A549 (cell line): Measurements from ENCODE around the gene ARHGEF11. TPM values are rescaled to one million over a fixed set of nuclear protein-coding genes. Genes with fewer than 3 reads are reported as not detected.

Experiments
- ATAC-seq, 2 experiments: fragments of 200-7000 bp in 1 of 2; fragments of >200 bp in 1 of 2; cut with Nextera tagmentation in 1 of 2; cut with Tn5 transposase in 1 of 2; 3 replicates each; pipeline versions ENCODE4 v1.8.0 to v1.9.1; 2018 to 2020; ENCODE audit warnings: mild to moderate bottlenecking in 1 of 2, moderate library complexity in 1 of 2
- CTCF ChIA-PET: fragments of 300-600 bp; sonication (Branson Sonifier 250); formaldehyde crosslinking; extraction: SDS; loops from one replicate; lab custom pipeline; 2021; ENCODE audit warnings: antibody characterized with exemption, inconsistent platforms; lab: Yijun Ruan, JAX
- POLR2A ChIA-PET: fragments of 350-600 bp; formaldehyde crosslinking; extraction: SDS; loops from one replicate; lab custom pipeline; 2021; ENCODE audit warnings: antibody characterized with exemption, inconsistent platforms; lab: Yijun Ruan, JAX
- DNase-seq, 2 experiments: peaks; one replicate each; pipeline versions ENCODE4 v3.0.0 to v3.0.0-alpha.2; 2011 to 2016; ENCODE audit warnings: low read depth in 1 of 2, low spot score in 1 of 2
- FAIRE-seq: peaks from 2 replicates; lab custom pipeline; 2011; peaks lifted over from hg19 to GRCh38; lab: Jason Lieb, UNC
- H3K27ac ChIP-seq, 2 experiments: fragments of >200 bp; sonication (Bioruptor Twin); formaldehyde crosslinking; 3 replicates each; pipeline ENCODE4 v1.5.1; 2016 to 2017
- H3K4me1 ChIP-seq: fragments of >200 bp; sonication (Bioruptor Twin); formaldehyde crosslinking; 3 replicates; pipeline ENCODE4 v1.6.1; 2016
- H3K4me2 ChIP-seq: fragments of >200 bp; sonication (Bioruptor Twin); formaldehyde crosslinking; 3 replicates; pipeline ENCODE4 v1.6.1; 2016
- H3K4me3 ChIP-seq: fragments of >200 bp; sonication (Bioruptor Twin); formaldehyde crosslinking; 3 replicates; pipeline ENCODE4 v1.5.1; 2016
- H3K9me3 ChIP-seq: fragments of >200 bp; sonication (Bioruptor Twin); formaldehyde crosslinking; 3 replicates; pipeline ENCODE4 v1.6.1; 2016
- BHLHE40 ChIP-seq: IDR thresholded peaks from 2 replicates; pipeline ENCODE4 v1.6.1; 2012; ENCODE audit warnings: low read depth, low read length, inconsistent platforms
- CBX2 ChIP-seq: fragments of 200-600 bp; sonication (generic); IDR thresholded peaks from 2 replicates; pipeline ENCODE4 v1.6.1; 2016; ENCODE audit warnings: low read depth, mild to moderate bottlenecking, borderline replicate concordance
- CHD2 ChIP-seq: fragments of 150-350 bp; IDR thresholded peaks from 2 replicates; pipeline ENCODE4 v1.6.1; 2014; ENCODE audit warnings: low read length; ENCODE audit not compliant: partially characterized antibody
- CHD4 ChIP-seq: fragments of 200-600 bp; sonication (generic); IDR thresholded peaks from 2 replicates; pipeline ENCODE4 v1.6.1; 2016; ENCODE audit warnings: antibody characterized with exemption, mild to moderate bottlenecking, borderline replicate concordance
- ELK1 ChIP-seq: fragments of 150-350 bp; IDR thresholded peaks from 2 replicates; pipeline ENCODE4 v1.6.1; 2014; ENCODE audit warnings: low read depth, mild to moderate bottlenecking, low read length
- ESRRA ChIP-seq: fragments of 150-350 bp; IDR thresholded peaks from 2 replicates; pipeline ENCODE4 v1.6.1; 2014; ENCODE audit warnings: mild to moderate bottlenecking, low read length, borderline replicate concordance
- FOSL2 ChIP-seq, 2 experiments: fragments of 450-650 bp in 1 of 2; fragments of >200 bp in 1 of 2; sonication (Bioruptor Twin) in 1 of 2; formaldehyde crosslinking; IDR thresholded peaks; 2 replicates each; pipeline versions ENCODE4 v1.5.0 to v1.6.1; 2016 to 2020; ENCODE audit warnings: mild to moderate bottlenecking in 1 of 2, moderate library complexity in 1 of 2
- FOXS1 ChIP-seq: fragments of 250-450 bp; sonication (Bioruptor Pico); IDR thresholded peaks from 2 replicates; pipeline ENCODE4 v1.5.0; 2020; ENCODE audit warnings: mild to moderate bottlenecking, moderate library complexity
- HDAC2 ChIP-seq: fragments of 200-600 bp; sonication (generic); IDR thresholded peaks from 2 replicates; pipeline ENCODE4 v1.6.1; 2016
- HMGXB4 ChIP-seq: fragments of 250-450 bp; sonication (Bioruptor Pico); IDR thresholded peaks from 2 replicates; pipeline ENCODE4 v1.5.0; 2021; ENCODE audit warnings: mild to moderate bottlenecking, moderate library complexity, borderline replicate concordance
- HOXA7 ChIP-seq: fragments of 250-450 bp; sonication (Bioruptor Pico); IDR thresholded peaks from 2 replicates; pipeline ENCODE4 v1.5.0; 2020; ENCODE audit warnings: mild to moderate bottlenecking, moderate library complexity
- JUNB ChIP-seq: fragments of >200 bp; sonication (Bioruptor Twin); formaldehyde crosslinking; IDR thresholded peaks from 2 replicates; pipeline ENCODE4 v1.6.1; 2016
- MAFK ChIP-seq: fragments of 450-650 bp; IDR thresholded peaks from 2 replicates; pipeline ENCODE4 v1.6.1; 2014; ENCODE audit not compliant: partially characterized antibody
- MAX ChIP-seq: IDR thresholded peaks from 2 replicates; pipeline ENCODE4 v1.6.1; 2012
- MYC ChIP-seq: IDR thresholded peaks from 2 replicates; pipeline ENCODE4 v1.6.1; 2012; ENCODE audit warnings: mild to moderate bottlenecking, inconsistent platforms, low read length, improper control_type of control experiment, borderline replicate concordance
- NPAS2 ChIP-seq: fragments of 250-450 bp; sonication (Bioruptor Pico); IDR thresholded peaks from 2 replicates; pipeline ENCODE4 v1.8.0; 2022; ENCODE audit warnings: mild to moderate bottlenecking, moderate library complexity, borderline replicate concordance
- POLR2A ChIP-seq: IDR thresholded peaks from 2 replicates; pipeline ENCODE4 v1.6.1; 2012; ENCODE audit warnings: mild to moderate bottlenecking, low read length
- RAD21 ChIP-seq, 2 experiments: fragments of >200 bp in 1 of 2; sonication (Bioruptor Twin) in 1 of 2; formaldehyde crosslinking in 1 of 2; IDR thresholded peaks in 1 of 2; conservative IDR thresholded peaks in 1 of 2; 2 replicates in 1 of 2; 3 replicates in 1 of 2; pipeline ENCODE4 v1.6.1; 2012 to 2018; ENCODE audit warnings: inconsistent platforms in 1 of 2
- RARB ChIP-seq: fragments of 250-450 bp; sonication (Bioruptor Pico); IDR thresholded peaks from 2 replicates; pipeline ENCODE4 v1.8.0; 2021; ENCODE audit warnings: mild to moderate bottlenecking, moderate library complexity
- RCOR1 ChIP-seq: fragments of 150-350 bp; IDR thresholded peaks from 2 replicates; pipeline ENCODE4 v1.6.1; 2014; ENCODE audit warnings: antibody characterized with exemption, low read length, low read depth
- RNF2 ChIP-seq: fragments of 200-600 bp; sonication (generic); IDR thresholded peaks from 2 replicates; pipeline ENCODE4 v1.6.1; 2016; ENCODE audit warnings: low read depth, mild to moderate bottlenecking, antibody characterized with exemption, moderate library complexity, borderline replicate concordance
- SMC3 ChIP-seq: fragments of >200 bp; sonication (Bioruptor Twin); formaldehyde crosslinking; IDR thresholded peaks from 3 replicates; pipeline ENCODE4 v1.6.1; 2018; ENCODE audit warnings: inconsistent platforms
- TFCP2L1 ChIP-seq: fragments of 250-450 bp; sonication (Bioruptor Pico); IDR thresholded peaks from 2 replicates; pipeline ENCODE4 v1.5.0; 2021; ENCODE audit warnings: mild to moderate bottlenecking
- TP53 ChIP-seq: fragments of 250-450 bp; sonication (Bioruptor Pico); IDR thresholded peaks from 2 replicates; pipeline ENCODE4 v1.5.0; 2021; ENCODE audit warnings: mild to moderate bottlenecking, moderate library complexity
- USF2 ChIP-seq: fragments of 450-650 bp; IDR thresholded peaks from 2 replicates; pipeline ENCODE4 v1.6.1; 2014; ENCODE audit warnings: antibody characterized with exemption
- ZC3H11A ChIP-seq: fragments of 450-650 bp; IDR thresholded peaks from 2 replicates; pipeline ENCODE4 v1.6.1; 2014; ENCODE audit warnings: antibody characterized with exemption, mild to moderate bottlenecking
- ZSCAN20 ChIP-seq: fragments of 250-450 bp; sonication (Bioruptor Pico); IDR thresholded peaks from 2 replicates; pipeline ENCODE4 v1.8.0; 2022; ENCODE audit warnings: mild to moderate bottlenecking, moderate library complexity
- WGBS: methylation state at CpG from one replicate; pipeline ENCODE4 v1.1.6; 2017; ENCODE audit errors: missing lambda C conversion rate; 5-methylcytosine and 5-hydroxymethylcytosine counted together
- polyA plus RNA-seq, 4 experiments: library from polyadenylated mRNA; depleted of rRNA in 3 of 4; stranded (reverse); fragments of >200 nt; fragmentation: RNase III in 1 of 4; extraction: RNeasy Plus Mini Kit Qiagen cat#74134 plus additional on column Dnase treatment in 1 of 4; gene quantifications; 2 replicates in 3 of 4; 3 replicates in 1 of 4; pipeline ENCODE4 v1.2.3, GENCODE V29; 2011 to 2017

The ARHGEF11 gene
- polyA plus RNA-seq, 2 of the 4 experiments (the other 2 are of a cell fraction): 15.7 to 17.1 TPM

- no peak for TF ChIP-seq BHLHE40
Measured at GRCh38 chr1:156929596-156930238, 115.8 kb downstream of the ARHGEF11 start (continued).

- FAIRE-seq (no peak), ATAC-seq (peak; percentile 58 to 63), DNase-seq (no peak)
- peak overlapping the region; percentile 88 for H3K4me2 ChIP-seq
- WGBS: 0% methylated on average over 4 of the region's 4 CpGs
- peaks cover 7% of the 10 kb centered on the region; the same call in 1 of the 3 replicates for H3K4me1 ChIP-seq
- ChIA-PET CTCF (interaction anchor here (0.7 to 11.4 kb wide), 65 partner anchors 8 to 313 kb away, joined by 3 to 341 read pairs (median 5); partner anchors contain the start of genes CRABP2, INSRR, NTRK1 and PEAR1), POLR2A (interaction anchor here (0.6 to 1.1 kb wide), 5 partner anchors 32 to 200 kb away, joined by 3 to 9 read pairs (median 3); partner anchors contain the start of genes ISG20L2 and METTL25B)
- TF ChIP-seq ELK1: no peak
- TF ChIP-seq HOXA7: no peak
- TF ChIP-seq CHD2: no peak
- no peak for TF ChIP-seq RCOR1
- H3K9me3 ChIP-seq: no peaks in the 10 kb centered on the region
- no peak overlapping the region for H3K4me3 ChIP-seq
- no peak overlapping the region for H3K27ac ChIP-seq
Measured at GRCh38 chr1:156928043-156928602, 117.4 kb downstream of the ARHGEF11 start.

GRCh38 chr1:156927215-156928042 lies 118.1 kb downstream of the ARHGEF11 start:
- peak overlapping the region; percentile 46 for H3K4me3 ChIP-seq
- POLR2A ChIA-PET: interaction anchor here (0.6 to 1.1 kb wide), 5 partner anchors 31 to 199 kb away, joined by 3 to 9 read pairs (median 3); partner anchors contain the start of genes ISG20L2 and METTL25B
- FAIRE-seq (no peak), DNase-seq (peak; percentile 84 to 87), ATAC-seq (peak; percentile 85 to 94)
- H3K4me1 ChIP-seq: peaks cover 7% of the 10 kb centered on the region; the same call in 1 of the 3 replicates
- H3K4me2 ChIP-seq: peak overlapping the region; percentile 88
- H3K27ac ChIP-seq: peak overlapping the region; percentile 61 to 82; a peak in 5 of 6 replicates
- WGBS: 30% methylated on average over 49 of the region's 64 CpGs
- no peaks in the 10 kb centered on the region for H3K9me3 ChIP-seq
- CTCF ChIA-PET: interaction anchor here (0.7 to 11.4 kb wide), 66 partner anchors 8 to 313 kb away, joined by 3 to 341 read pairs (median 5); partner anchors contain the start of genes CRABP2, INSRR, NTRK1 and PEAR1
- no peak for TF ChIP-seq HDAC2
- TF ChIP-seq MYC: no peak
- TF ChIP-seq FOSL2 (IDR thresholded peaks at IDR 0.05): no peak
- peak; percentile 27; the same call in 1 of the 2 replicates for TF ChIP-seq FOSL2 (CRISPR knock-in tag; IDR thresholded peaks at IDR 0.05)
- TF ChIP-seq ESRRA: no peak
- no peak for TF ChIP-seq ZC3H11A
- TF ChIP-seq ZSCAN20 (CRISPR knock-in tag): no peak
- TF ChIP-seq USF2: no peak
- no peak for TF ChIP-seq RNF2
- no peak for TF ChIP-seq POLR2A
- TF ChIP-seq FOXS1: no peak
- TF ChIP-seq TFCP2L1 (CRISPR knock-in tag): no peak
- no peak for TF ChIP-seq NPAS2 (CRISPR knock-in tag)
- TF ChIP-seq MAFK: no peak
- peak; percentile 39; the same call in 1 of the 2 replicates for TF ChIP-seq MAX
- no peak for TF ChIP-seq TP53 (CRISPR knock-in tag)
- no peak for TF ChIP-seq JUNB
- no peak for TF ChIP-seq HOXA7
- TF ChIP-seq RAD21 (conservative IDR thresholded peaks at IDR 0.05 in 1 of 2, IDR thresholded peaks at IDR 0.05 in 1 of 2): peak; percentile 90 to 92
- peak; percentile 74 for TF ChIP-seq SMC3
- TF ChIP-seq HMGXB4 (CRISPR knock-in tag): no peak
- TF ChIP-seq RARB (CRISPR knock-in tag): no peak
- no peak for TF ChIP-seq CBX2
- no peak for TF ChIP-seq CHD4
